Adipocyte (in vitro differentiated cells): Measurements from ENCODE around the gene SORBS1.

Source experiments
- DNase-seq: peaks from one replicate; pipeline ENCODE4 v3.0.0-alpha.2; 2015; ENCODE audit warnings: low read depth
- H3K27me3 ChIP-seq: replicated peaks from 2 replicates; pipeline ENCODE4 v1.7.0; 2013; ENCODE audit warnings: mild to moderate bottlenecking, low read length, moderate library complexity; ENCODE audit not compliant: control insufficient read depth, insufficient read depth
- H3K36me3 ChIP-seq: 2 replicates; pipeline ENCODE4 v1.7.0; 2013; ENCODE audit warnings: low read length, mild to moderate bottlenecking, moderate library complexity; ENCODE audit not compliant: control insufficient read depth, insufficient read depth, severe bottlenecking
- H3K4me1 ChIP-seq: 2 replicates; pipeline ENCODE4 v1.7.0; 2013; ENCODE audit warnings: mild to moderate bottlenecking, low read length, moderate library complexity; ENCODE audit not compliant: control insufficient read depth, insufficient read depth
- H3K4me3 ChIP-seq: 2 replicates; pipeline ENCODE4 v1.7.0; 2013; ENCODE audit warnings: mild to moderate bottlenecking, low read length, moderate library complexity
- H3K9ac ChIP-seq: 2 replicates; pipeline ENCODE4 v1.7.0; 2013; ENCODE audit warnings: mild to moderate bottlenecking, low read length, moderate library complexity
- H3K9me3 ChIP-seq: 2 replicates; pipeline ENCODE4 v1.7.0; 2013; ENCODE audit warnings: mild to moderate bottlenecking, low read length, moderate library complexity; ENCODE audit not compliant: control insufficient read depth

SORBS1 gene

GRCh38 chr10:95579292-95579691, 18.1 kb upstream of the SORBS1 start:
- no peak overlapping the region for H3K4me3 ChIP-seq
- H3K9ac ChIP-seq, result no peak overlapping the region
- DNase-seq, result no peak
- peaks cover 46% of the 10 kb centered on the region for H3K27me3 ChIP-seq
- no peaks in the 10 kb centered on the region for H3K36me3 ChIP-seq
- H3K4me1 ChIP-seq, result no peaks in the 10 kb centered on the region
- no peaks in the 10 kb centered on the region for H3K9me3 ChIP-seq

DNA sequence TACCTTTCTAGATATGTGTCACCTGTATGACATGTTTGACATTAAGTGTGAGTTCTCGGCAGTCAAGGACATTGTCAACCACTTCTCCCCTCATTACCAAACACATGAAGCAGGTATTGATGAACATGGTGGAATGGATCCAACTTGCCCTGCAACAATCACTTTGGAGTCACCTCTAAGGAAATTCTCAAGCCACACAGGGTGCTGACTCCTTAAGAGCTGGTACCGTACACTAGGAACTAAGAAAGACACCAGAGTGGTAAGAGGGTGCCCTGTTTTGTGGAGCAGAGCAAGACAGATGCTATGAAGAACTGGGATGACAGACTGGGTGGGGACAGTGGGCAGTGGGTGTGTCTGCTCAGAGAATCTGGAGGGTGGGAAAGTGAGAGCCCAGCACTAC, 17.4 kb upstream of the SORBS1 start:
- H3K9me3 ChIP-seq, result no peaks in the 10 kb centered on the region
- H3K27me3 ChIP-seq, result peaks cover 42% of the 10 kb centered on the region

GRCh38 chr10:95574649-95575365, 13.6 kb upstream of the SORBS1 start:
- H3K4me1 ChIP-seq, result peaks cover 8% of the 10 kb centered on the region
- DNase-seq, result no peak

More for the DNA sequence above, 17.4 kb upstream of the SORBS1 start:
- Histone ChIP-seq H3K4me1 (no peaks in the 10 kb centered on the region), H3K9ac (no peak overlapping the region), H3K36me3 (no peaks in the 10 kb centered on the region), H3K4me3 (no peak overlapping the region)
- no peak for DNase-seq

GRCh38 chr10:95573964-95574604, 12.9 kb upstream of the SORBS1 start:
- H3K27me3 ChIP-seq, result peaks cover 23% of the 10 kb centered on the region
- H3K4me1 ChIP-seq, result peaks cover 15% of the 10 kb centered on the region
- H3K36me3 ChIP-seq, result no peaks in the 10 kb centered on the region
- H3K4me3 ChIP-seq, result no peak overlapping the region
- no peak overlapping the region for H3K9ac ChIP-seq
- no peaks in the 10 kb centered on the region for H3K9me3 ChIP-seq
- DNase-seq, result no peak

More at GRCh38 chr10:95574649-95575365, 13.6 kb upstream of the SORBS1 start:
- Histone ChIP-seq H3K36me3 (no peaks in the 10 kb centered on the region), H3K4me3 (no peak overlapping the region), H3K9me3 (no peaks in the 10 kb centered on the region), H3K27me3 (peaks cover 28% of the 10 kb centered on the region), H3K9ac (no peak overlapping the region)

DNA sequence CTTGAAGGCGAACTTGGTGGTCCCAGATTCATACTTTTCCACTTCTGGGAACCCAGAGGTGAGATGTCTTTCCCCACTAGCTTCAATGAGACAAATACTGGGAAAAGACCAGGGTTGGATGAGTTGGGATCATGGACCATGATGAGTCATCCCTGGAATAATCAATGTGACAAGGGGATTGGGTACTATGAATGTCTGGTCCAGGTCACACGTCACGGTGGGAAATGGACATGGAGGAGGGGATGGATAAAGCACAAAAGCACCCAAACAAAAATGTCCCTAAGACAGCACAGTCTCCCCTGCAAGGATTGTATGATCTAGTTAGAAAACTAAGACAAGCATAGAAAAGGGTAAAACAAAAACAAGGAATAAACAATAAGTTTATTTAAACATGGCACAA, 12.4 kb upstream of the SORBS1 start:
- no peak for DNase-seq
- H3K4me3 ChIP-seq, result no peak overlapping the region
- no peaks in the 10 kb centered on the region for H3K9me3 ChIP-seq
- H3K27me3 ChIP-seq, result peaks cover 17% of the 10 kb centered on the region
- no peak overlapping the region for H3K9ac ChIP-seq
- H3K36me3 ChIP-seq, result no peaks in the 10 kb centered on the region
- peaks cover 17% of the 10 kb centered on the region for H3K4me1 ChIP-seq

GRCh38 chr10:95572131-95572820, 11.1 kb upstream of the SORBS1 start:
- Histone ChIP-seq H3K9ac (no peak overlapping the region), H3K4me1 (peaks cover 17% of the 10 kb centered on the region), H3K36me3 (no peaks in the 10 kb centered on the region), H3K9me3 (no peaks in the 10 kb centered on the region), H3K27me3 (peaks cover 16% of the 10 kb centered on the region), H3K4me3 (no peak overlapping the region)
- no peak for DNase-seq

DNA sequence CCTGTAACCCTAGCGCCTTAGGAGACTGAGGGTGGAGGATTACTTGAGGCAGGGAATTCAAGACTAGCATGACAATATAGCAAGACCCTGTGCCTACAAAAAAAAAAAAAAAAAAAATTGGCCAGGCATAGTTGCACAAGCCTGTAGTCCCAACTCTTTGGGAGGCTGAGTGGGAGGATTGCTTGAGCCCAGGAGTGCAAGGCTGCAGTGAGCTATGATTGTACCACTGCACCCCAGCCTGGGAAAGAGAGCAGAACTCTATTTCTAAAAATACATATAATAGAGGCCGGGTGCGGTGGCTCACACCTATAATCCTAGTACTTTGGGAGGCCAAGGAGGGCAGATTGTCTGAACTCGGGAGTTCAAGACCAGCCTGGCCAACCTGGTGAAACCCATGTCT, 10.2 kb upstream of the SORBS1 start:
- no peak for DNase-seq
- H3K9ac ChIP-seq, result no peak overlapping the region

GRCh38 chr10:95569368-95569767, 8.2 kb upstream of the SORBS1 start:
- H3K4me1 ChIP-seq, result peaks cover 17% of the 10 kb centered on the region
- H3K9me3 ChIP-seq, result no peaks in the 10 kb centered on the region
- no peak overlapping the region for H3K4me3 ChIP-seq
- H3K27me3 ChIP-seq, result peaks cover 6% of the 10 kb centered on the region
- H3K36me3 ChIP-seq, result no peaks in the 10 kb centered on the region
- no peak overlapping the region for H3K9ac ChIP-seq
- DNase-seq, result peak; percentile 33

More for the DNA sequence above, 10.2 kb upstream of the SORBS1 start:
- Histone ChIP-seq H3K36me3 (no peaks in the 10 kb centered on the region), H3K4me1 (peaks cover 17% of the 10 kb centered on the region), H3K27me3 (peaks cover 16% of the 10 kb centered on the region), H3K4me3 (no peak overlapping the region), H3K9me3 (no peaks in the 10 kb centered on the region)

DNA sequence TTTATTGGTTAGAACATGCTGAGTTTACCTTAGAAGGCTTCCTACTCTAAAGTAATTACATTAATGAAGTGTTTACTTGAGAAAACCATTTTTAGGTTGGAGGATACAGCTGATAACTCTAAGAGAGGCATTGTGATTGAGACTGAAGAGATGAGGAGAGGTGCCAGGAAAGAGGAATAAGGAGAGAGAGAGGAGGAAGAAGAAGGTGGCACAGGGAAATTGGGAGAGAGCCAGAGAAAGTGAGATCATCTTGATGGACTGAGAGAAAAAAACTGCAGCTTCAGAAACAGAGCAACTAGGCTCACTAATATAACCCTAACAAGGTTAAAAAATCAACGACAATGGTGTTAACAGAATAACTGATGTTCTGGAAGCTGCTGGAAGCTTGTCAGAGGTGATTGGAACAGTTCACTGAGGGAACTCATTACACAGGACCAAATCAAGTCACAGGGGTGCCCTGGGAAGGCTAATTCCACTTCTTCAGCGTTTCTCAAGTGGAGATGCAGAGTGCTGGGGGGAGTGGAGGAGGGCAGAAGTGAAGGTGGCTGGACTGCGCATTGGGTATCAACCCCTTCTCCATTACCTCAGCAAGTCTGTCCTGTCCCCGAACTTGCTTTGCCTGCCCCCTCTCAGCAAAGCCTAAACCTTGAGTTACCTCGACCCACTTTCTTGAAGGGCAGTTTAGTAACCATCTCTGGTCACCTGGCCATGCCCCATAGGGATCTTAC, 6.9 kb upstream of the SORBS1 start:
- Histone ChIP-seq H3K9ac (no peak overlapping the region), H3K4me1 (peaks cover 17% of the 10 kb centered on the region), H3K36me3 (no peaks in the 10 kb centered on the region), H3K27me3 (no peaks in the 10 kb centered on the region), H3K4me3 (no peak overlapping the region), H3K9me3 (no peaks in the 10 kb centered on the region)
- DNase-seq, result no peak

GRCh38 chr10:95566136-95566535, 5.0 kb upstream of the SORBS1 start:
- Histone ChIP-seq H3K36me3 (no peaks in the 10 kb centered on the region), H3K4me3 (no peak overlapping the region), H3K4me1 (peaks cover 11% of the 10 kb centered on the region), H3K9ac (no peak overlapping the region), H3K27me3 (no peaks in the 10 kb centered on the region), H3K9me3 (no peaks in the 10 kb centered on the region)
- no peak for DNase-seq

GRCh38 chr10:95565336-95565735, 4.2 kb upstream of the SORBS1 start:
- H3K4me1 ChIP-seq, result peaks cover 11% of the 10 kb centered on the region
- H3K9ac ChIP-seq, result no peak overlapping the region
- no peak overlapping the region for H3K4me3 ChIP-seq
- H3K27me3 ChIP-seq, result no peaks in the 10 kb centered on the region
- H3K36me3 ChIP-seq, result no peaks in the 10 kb centered on the region
- H3K9me3 ChIP-seq, result no peaks in the 10 kb centered on the region
- no peak for DNase-seq
